OCI-LY7 (cell line): ENCODE data around the gene WASHC4. TPM values are rescaled to one million over a fixed set of nuclear protein-coding genes. Genes with fewer than 3 reads are reported as not detected.
A peak's percentile ranks its signal among the peaks of the same experiment; 100 is the strongest.

Experiments
- BruUV-seq: library from RNA; stranded (reverse); fragments of 400-500 nt; replicated peaks from 2 replicates; lab custom pipeline; 2021; lab: Mats Ljungman, UMichigan
- CTCF ChIA-PET: fragments of 300-600 bp; sonication (Branson Sonifier 250); formaldehyde crosslinking; loops from one replicate; lab custom pipeline; 2022; ENCODE audit warnings: antibody characterized with exemption; ENCODE audit not compliant: unreplicated experiment; lab: Charles Lee
- POLR2A ChIA-PET: fragments of 300-600 bp; sonication (Branson Sonifier 250); formaldehyde crosslinking; loops from one replicate; lab custom pipeline; 2022; ENCODE audit warnings: antibody characterized with exemption; lab: Charles Lee
- DNase-seq: peaks from one replicate; pipeline ENCODE4 v3.0.0-alpha.2; 2015; ENCODE audit warnings: low spot score
- H2AFZ ChIP-seq: fragments of 200-600 bp; sonication (generic), shearing (Covaris generic); 2 replicates; pipeline ENCODE4 v1.6.1; 2014; ENCODE audit warnings: mild to moderate bottlenecking, antibody characterized with exemption, low read length, moderate library complexity
- H3K27ac ChIP-seq: fragments of 200-600 bp; sonication (generic); 2 replicates; pipeline ENCODE4 v1.5.1; 2014; ENCODE audit warnings: mixed run types, low read depth, mild to moderate bottlenecking, moderate library complexity, low read length, inconsistent platforms; ENCODE audit not compliant: poor library complexity, severe bottlenecking
- H3K36me3 ChIP-seq: fragments of 200-600 bp; sonication (generic); 2 replicates; pipeline ENCODE4 v1.6.1; 2014; ENCODE audit warnings: mild to moderate bottlenecking, antibody characterized with exemption, low read length, moderate library complexity, mixed read lengths; ENCODE audit not compliant: insufficient read depth
- H3K4me1 ChIP-seq: fragments of 200-600 bp; sonication (generic); 2 replicates; pipeline ENCODE4 v1.5.1; 2014; ENCODE audit warnings: mild to moderate bottlenecking, low read length; ENCODE audit not compliant: insufficient read depth, poor library complexity, severe bottlenecking
- H3K4me2 ChIP-seq: fragments of 200-600 bp; sonication (generic); 2 replicates; pipeline ENCODE4 v1.6.1; 2014; ENCODE audit warnings: mild to moderate bottlenecking, low read length
- H3K4me3 ChIP-seq: fragments of 200-600 bp; sonication (generic); 2 replicates; pipeline ENCODE4 v1.5.1; 2014; ENCODE audit warnings: mild to moderate bottlenecking, low read depth, low read length; ENCODE audit not compliant: poor library complexity, severe bottlenecking
- H3K79me2 ChIP-seq: fragments of 200-600 bp; sonication (generic); 2 replicates; pipeline ENCODE4 v1.6.1; 2016; ENCODE audit warnings: low read depth, mild to moderate bottlenecking, low read length, moderate library complexity, mixed read lengths; ENCODE audit not compliant: insufficient read depth
- H3K9me2 ChIP-seq: fragments of 200-600 bp; sonication (generic); 2 replicates; pipeline ENCODE4 v1.6.1; 2016; ENCODE audit warnings: mild to moderate bottlenecking, low read length, mixed read lengths; ENCODE audit not compliant: insufficient read depth
- H3K9me3 ChIP-seq: fragments of 200-600 bp; sonication (generic); 2 replicates; pipeline ENCODE4 v1.6.1; 2014; ENCODE audit warnings: mild to moderate bottlenecking, mixed run types, low read length, mixed read lengths
- H4K20me1 ChIP-seq: fragments of 200-600 bp; sonication (generic); 2 replicates; pipeline ENCODE4 v1.6.1; 2014; ENCODE audit warnings: mild to moderate bottlenecking, antibody characterized with exemption, low read length, moderate library complexity, mixed read lengths; ENCODE audit not compliant: insufficient read depth
- CTCF ChIP-seq: fragments of 200-600 bp; sonication (generic); conservative IDR thresholded peaks from 2 replicates; pipeline ENCODE4 v1.5.1; 2014; ENCODE audit warnings: mild to moderate bottlenecking, antibody characterized with exemption, low read length, moderate library complexity, mixed read lengths
- EZH2phosphoT487 ChIP-seq: fragments of 200-600 bp; sonication (generic); IDR thresholded peaks from 2 replicates; pipeline ENCODE4 v1.6.1; 2018; ENCODE audit warnings: low read depth, borderline replicate concordance, mild to moderate bottlenecking, mixed run types, antibody characterized with exemption, low read length, moderate library complexity, mixed read lengths
- intact Hi-C: fragments of 100-400 bp; cut with micrococcal nuclease; formaldehyde crosslinking; loops from one replicate; pipeline ENCODE4 v1.10.0; 2022; ENCODE audit not compliant: unreplicated experiment
- total RNA-seq, 2 experiments: library from RNA; depleted of rRNA in 1 of 2; stranded (reverse); fragments of >200 nt in 1 of 2; shearing (Covaris generic) in 1 of 2; gene quantifications; 2 replicates each; pipeline ENCODE4 v1.2.3, GENCODE V29; 2014 to 2022

Gene WASHC4
- total RNA-seq, 2 experiments from 2014 or later, result 54.8 to 71.8 TPM

DNA sequence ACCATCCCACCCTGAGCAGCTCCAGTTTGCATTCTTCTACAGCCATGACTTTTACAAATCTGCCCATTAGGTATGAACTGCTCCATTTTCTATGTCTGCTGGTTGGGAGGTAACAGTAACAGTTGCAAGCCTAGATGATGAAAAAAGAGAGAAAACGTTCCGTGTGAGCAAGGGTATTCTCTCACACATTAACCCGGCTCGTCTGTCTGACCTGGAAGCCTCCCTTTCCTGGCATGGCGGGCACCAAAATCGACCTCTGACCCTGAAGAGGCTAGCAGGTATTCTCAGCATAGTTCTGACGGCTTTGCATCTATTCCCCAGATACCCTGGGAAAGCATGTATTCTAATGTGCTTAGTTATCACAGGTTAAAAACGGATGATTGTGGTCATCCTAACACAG, 96.6 kb downstream of the WASHC4 start:
- no TSS peak for BruUV-seq
- no peak for DNase-seq
- CTCF ChIA-PET, result no interaction called here

DNA sequence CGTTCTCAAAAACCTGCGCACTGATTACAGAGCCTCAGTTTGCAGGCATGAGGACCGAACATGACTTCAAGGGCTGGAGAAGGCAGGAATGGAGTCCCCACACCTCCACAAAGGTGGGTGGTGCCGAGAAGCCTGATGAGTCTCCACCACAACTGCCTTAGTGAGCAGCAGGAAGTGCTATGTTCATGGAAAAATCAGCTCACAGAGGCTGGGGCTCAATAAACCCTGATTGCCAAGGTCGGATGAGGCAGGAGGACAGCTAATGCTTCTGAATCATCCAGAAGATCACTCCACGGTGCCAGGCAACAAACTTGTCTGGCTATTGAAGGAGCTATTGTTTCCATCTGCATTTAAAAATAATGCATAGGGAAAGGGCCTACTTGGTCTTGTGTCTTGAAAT, 97.4 kb downstream of the WASHC4 start:
- H3K79me2 ChIP-seq, result no peaks in the 10 kb centered on the region
- no peak overlapping the region for H3K4me2 ChIP-seq
- H3K4me1 ChIP-seq, result no peaks in the 10 kb centered on the region
- no peak overlapping the region for H3K27ac ChIP-seq
- no peaks in the 10 kb centered on the region for H3K9me3 ChIP-seq
- CTCF ChIA-PET, result no interaction called here
- intact Hi-C loops, result no loop called here
- POLR2A ChIA-PET, result no interaction called here
- H2AFZ ChIP-seq, result no peak overlapping the region
- peaks cover 4% of the 10 kb centered on the region for H3K36me3 ChIP-seq
- H4K20me1 ChIP-seq, result no peaks in the 10 kb centered on the region
- BruUV-seq, result no TSS peak
- TF ChIP-seq EZH2phosphoT487, result no peak
- 0 out of 2 replicates have a peak, but pooled peaks have one; percentile 2 for TF ChIP-seq CTCF
- no peak for DNase-seq
- H3K4me3 ChIP-seq, result no peak overlapping the region
- no peaks in the 10 kb centered on the region for H3K9me2 ChIP-seq

More for the DNA sequence above, 96.6 kb downstream of the WASHC4 start:
- no peak for TF ChIP-seq EZH2phosphoT487
- no peak for TF ChIP-seq CTCF
- H3K36me3 ChIP-seq, result peaks cover 4% of the 10 kb centered on the region
- H3K4me3 ChIP-seq, result no peak overlapping the region
- no peaks in the 10 kb centered on the region for H3K4me1 ChIP-seq
- H4K20me1 ChIP-seq, result no peaks in the 10 kb centered on the region
- H3K27ac ChIP-seq, result no peak overlapping the region
- intact Hi-C loops, result no loop called here
- no peaks in the 10 kb centered on the region for H3K9me3 ChIP-seq
- H3K9me2 ChIP-seq, result no peaks in the 10 kb centered on the region
- no peaks in the 10 kb centered on the region for H3K79me2 ChIP-seq
- no peak overlapping the region for H2AFZ ChIP-seq
- POLR2A ChIA-PET, result interaction anchor here (0.7 to 1.2 kb wide), 2 partner anchors 9 to 15 kb away, joined by 3 to 4 read pairs; no protein-coding TSS in a partner anchor
- no peak overlapping the region for H3K4me2 ChIP-seq

GRCh38 chr12:105205322-105206048, 98.0 kb downstream of the WASHC4 start:
- Histone ChIP-seq H3K79me2 (no peaks in the 10 kb centered on the region), H4K20me1 (no peaks in the 10 kb centered on the region), H3K27ac (no peak overlapping the region), H2AFZ (no peak overlapping the region), H3K4me2 (no peak overlapping the region), H3K4me1 (no peaks in the 10 kb centered on the region), H3K9me3 (no peaks in the 10 kb centered on the region), H3K4me3 (no peak overlapping the region), H3K9me2 (no peaks in the 10 kb centered on the region), H3K36me3 (peaks cover 4% of the 10 kb centered on the region)
- no peak for DNase-seq
- ChIA-PET CTCF (no interaction called here), POLR2A (no interaction called here)
- no TSS peak for BruUV-seq
- TF ChIP-seq CTCF, result no peak
- TF ChIP-seq EZH2phosphoT487, result no peak
- intact Hi-C loops, result no loop called here
